Endothelial cell of umbilical vein (primary cell): ENCODE measurements around the gene ZNF611. TPM values are rescaled to one million over a fixed set of nuclear protein-coding genes. Genes with fewer than 3 reads are reported as not detected.
"Not testable (repeated sequence)": the region's sequence is repeated elsewhere in the genome, so short reads cannot be mapped to it uniquely, and the experiment has no call there.

Experiments used
- BruUV-seq: library from RNA; stranded (reverse); fragments of 400-500 nt; replicated peaks from 2 replicates; lab custom pipeline; 2021; lab: Mats Ljungman, UMichigan
- CTCF ChIA-PET: fragments of 300-600, 350-600 bp; sonication (Branson Sonifier 250); formaldehyde crosslinking; loops from one replicate; lab custom pipeline; 2021; ENCODE audit warnings: antibody characterized with exemption, inconsistent platforms; lab: Charles Lee
- POLR2A ChIA-PET: fragments of 300-600, 350-600 bp; sonication (Branson Sonifier 250); formaldehyde crosslinking; loops from one replicate; lab custom pipeline; 2021; ENCODE audit warnings: antibody characterized with exemption, inconsistent platforms; lab: Charles Lee
- DNase-seq: peaks from one replicate; pipeline ENCODE4 v3.0.0-alpha.2; 2011; ENCODE audit warnings: low read depth, low spot score
- FAIRE-seq: peaks from 2 replicates; lab custom pipeline; 2011; peaks lifted over from hg19 to GRCh38; lab: Jason Lieb, UNC
- H2AFZ ChIP-seq: 2 replicates; pipeline ENCODE4 v1.6.0; 2012; ENCODE audit warnings: low read depth, low read length, control low read depth, inconsistent platforms
- H3K27ac ChIP-seq: 2 replicates; pipeline ENCODE4 v1.5.1; 2011; ENCODE audit warnings: low read depth, mild to moderate bottlenecking, control low read depth, low read length, moderate library complexity; ENCODE audit not compliant: insufficient read depth
- H3K27me3 ChIP-seq, 2 experiments: 2 replicates each; pipeline versions ENCODE4 v1.6.0 to v1.6.1; 2011; ENCODE audit warnings: low read length in 2 of 2, mixed read lengths in 1 of 2; ENCODE audit not compliant: control insufficient read depth in 2 of 2, insufficient read depth in 2 of 2
- H3K36me3 ChIP-seq, 2 experiments: 2 replicates in 1 of 2; 3 replicates in 1 of 2; pipeline ENCODE4 v1.5.1; 2011; ENCODE audit warnings: low read length in 2 of 2, mild to moderate bottlenecking in 1 of 2, moderate library complexity in 1 of 2; ENCODE audit not compliant: control insufficient read depth in 2 of 2, insufficient read depth in 2 of 2; ENCODE audit errors: extremely low read depth in 1 of 2
- H3K4me1 ChIP-seq: 3 replicates; pipeline ENCODE4 v1.5.1; 2011; ENCODE audit warnings: mild to moderate bottlenecking, low read length; ENCODE audit not compliant: control insufficient read depth, insufficient read depth; ENCODE audit errors: extremely low read depth
- H3K4me2 ChIP-seq: 2 replicates; pipeline ENCODE4 v1.6.1; 2011; ENCODE audit warnings: low read length, control low read depth, mixed read lengths; ENCODE audit not compliant: insufficient read depth
- H3K4me3 ChIP-seq, 3 experiments: fragments of 200-600 bp in 1 of 3; sonication (generic), shearing (Covaris generic) in 1 of 3; replicated peaks in 1 of 3; 2 replicates each; pipeline ENCODE4 v1.5.1; 2011 to 2016; ENCODE audit warnings: control low read depth in 3 of 3, low read length in 3 of 3, mild to moderate bottlenecking in 2 of 3, inconsistent platforms in 1 of 3, low read depth in 1 of 3, moderate library complexity in 1 of 3; ENCODE audit not compliant: insufficient read depth in 1 of 3
- H3K79me2 ChIP-seq: 2 replicates; pipeline ENCODE4 v1.6.0; 2012; ENCODE audit warnings: low read length, inconsistent platforms; ENCODE audit not compliant: control insufficient read depth, insufficient read depth
- H3K9ac ChIP-seq: replicated peaks from 2 replicates; pipeline ENCODE3; 2011; ENCODE audit warnings: low read length, control low read depth; ENCODE audit not compliant: insufficient read depth; ENCODE audit errors: extremely low read depth
- H3K9me1 ChIP-seq: replicated peaks from 3 replicates; pipeline ENCODE4 v1.6.0; 2011; ENCODE audit warnings: mild to moderate bottlenecking, low read length; ENCODE audit not compliant: control insufficient read depth, insufficient read depth; ENCODE audit errors: extremely low read depth
- H3K9me3 ChIP-seq: replicated peaks from 2 replicates; pipeline ENCODE4 v1.5.1; 2012; ENCODE audit warnings: low read length, inconsistent platforms; ENCODE audit not compliant: control insufficient read depth, insufficient read depth
- H4K20me1 ChIP-seq: replicated peaks from 2 replicates; pipeline ENCODE3; 2011; ENCODE audit warnings: mild to moderate bottlenecking, low read length; ENCODE audit not compliant: control insufficient read depth, insufficient read depth; ENCODE audit errors: extremely low read depth
- FOS ChIP-seq: IDR thresholded peaks from 2 replicates; pipeline ENCODE4 v1.6.1; 2011; ENCODE audit warnings: mild to moderate bottlenecking, low read length, moderate library complexity, borderline replicate concordance; ENCODE audit not compliant: insufficient read depth
- GATA2 ChIP-seq: IDR thresholded peaks from 2 replicates; pipeline ENCODE4 v1.7.0; 2011; ENCODE audit warnings: low read depth, mild to moderate bottlenecking, moderate library complexity, mixed read lengths, low read length; ENCODE audit not compliant: insufficient read length, insufficient read depth
- JUN ChIP-seq: IDR thresholded peaks from 2 replicates; pipeline ENCODE4 v1.6.1; 2011; ENCODE audit warnings: borderline replicate concordance, low read depth; ENCODE audit not compliant: insufficient read length, insufficient read depth
- dilution Hi-C: fragments of 300-500 bp; cut with MboI; formaldehyde crosslinking; loops from one replicate; pipeline ENCODE4 v1.15.0; 2019; ENCODE audit warnings: low sequenced_read_pairs; ENCODE audit not compliant: extremely low pct_ligation_motif_present
- intact Hi-C: fragments of 100-400 bp; cut with micrococcal nuclease; formaldehyde crosslinking; loops from one replicate; pipeline ENCODE4 v1.10.0; 2022
- polyA plus RNA-seq, 4 experiments: library from polyadenylated mRNA; depleted of rRNA in 3 of 4; stranded (reverse) in 3 of 4; unstranded in 1 of 4; fragments of >200 nt; gene quantifications; 2 replicates each; pipeline versions ENCODE4 v1.2.1 to v1.2.3, GENCODE V29; 2011 to 2012; ENCODE audit warnings: missing spikeins in 1 of 4
- total RNA-seq: library from RNA; stranded (reverse); gene quantifications from 2 replicates; pipeline ENCODE4 v1.2.3, GENCODE V29; 2021

ZNF611 gene
- total and polyA plus RNA-seq, 2 donors (not counting 3 experiments of a cell fraction or from before 2014, with no cell fraction given), result 3.1 to 20.0 TPM

DNA sequence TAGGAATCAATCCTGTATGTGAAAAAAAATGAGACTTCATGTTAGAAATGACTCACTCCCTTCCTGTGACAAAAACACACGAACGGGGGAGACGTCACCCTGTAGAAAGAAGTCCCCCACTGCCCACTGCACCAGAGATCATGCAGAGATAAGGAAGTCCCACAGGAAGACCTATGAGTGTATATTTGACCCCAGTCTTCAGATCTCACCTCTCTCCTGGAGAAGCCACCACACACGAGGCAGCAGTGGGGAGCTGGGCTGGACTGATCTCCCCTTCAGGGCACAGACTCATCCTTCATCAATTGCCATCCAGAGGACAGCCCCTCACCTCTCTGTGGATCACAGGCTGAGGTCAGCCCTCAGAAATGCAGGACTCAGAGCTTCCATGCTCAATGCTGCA is 18.9 kb downstream of the ZNF611 start:
- H3K27me3 ChIP-seq, H2AFZ ChIP-seq, H3K36me3 ChIP-seq, BruUV-seq, H3K4me2 ChIP-seq, intact Hi-C loops, H3K9me1 ChIP-seq, H3K4me1 ChIP-seq, H3K9ac ChIP-seq, dilution Hi-C loops, H3K79me2 ChIP-seq, CTCF ChIA-PET, H3K4me3 ChIP-seq, H4K20me1 ChIP-seq, POLR2A ChIA-PET, H3K9me3 ChIP-seq: not testable (repeated sequence)
- peak; percentile 61 for DNase-seq
- peak; percentile 88 for FAIRE-seq
- TF ChIP-seq GATA2, result peak; percentile 95
- peak; percentile 53 for TF ChIP-seq JUN
- peak; percentile 69 for TF ChIP-seq FOS
- peak overlapping the region; percentile 61 for H3K27ac ChIP-seq

DNA sequence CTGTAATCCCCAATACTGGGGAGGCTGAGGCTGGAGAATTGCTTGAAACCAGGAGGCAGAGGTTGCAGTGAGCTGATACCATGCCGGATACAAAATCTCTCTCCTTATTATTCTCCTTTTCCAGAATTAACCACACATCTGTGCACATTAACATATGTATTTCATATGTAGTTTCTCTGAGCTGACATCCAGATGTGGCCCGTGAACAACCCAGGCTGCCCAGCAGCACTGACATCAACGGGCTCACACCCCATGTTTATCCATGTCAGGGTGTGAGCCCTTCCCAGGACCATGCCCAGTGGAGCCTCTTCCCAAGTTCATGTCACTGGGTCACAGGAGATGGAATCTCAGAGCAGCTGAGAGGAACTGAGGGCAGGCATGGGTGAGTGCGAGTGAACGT is 19.5 kb downstream of the ZNF611 start:
- H4K20me1 ChIP-seq, H3K4me1 ChIP-seq, BruUV-seq, H3K9me3 ChIP-seq, POLR2A ChIA-PET, H3K79me2 ChIP-seq, H3K4me2 ChIP-seq, H3K27me3 ChIP-seq, dilution Hi-C loops, intact Hi-C loops, H3K9me1 ChIP-seq, DNase-seq, H3K9ac ChIP-seq, FAIRE-seq, CTCF ChIA-PET, H3K36me3 ChIP-seq, H2AFZ ChIP-seq, H3K4me3 ChIP-seq: not testable (repeated sequence)
- H3K27ac ChIP-seq, result peak overlapping the region; percentile 61

DNA sequence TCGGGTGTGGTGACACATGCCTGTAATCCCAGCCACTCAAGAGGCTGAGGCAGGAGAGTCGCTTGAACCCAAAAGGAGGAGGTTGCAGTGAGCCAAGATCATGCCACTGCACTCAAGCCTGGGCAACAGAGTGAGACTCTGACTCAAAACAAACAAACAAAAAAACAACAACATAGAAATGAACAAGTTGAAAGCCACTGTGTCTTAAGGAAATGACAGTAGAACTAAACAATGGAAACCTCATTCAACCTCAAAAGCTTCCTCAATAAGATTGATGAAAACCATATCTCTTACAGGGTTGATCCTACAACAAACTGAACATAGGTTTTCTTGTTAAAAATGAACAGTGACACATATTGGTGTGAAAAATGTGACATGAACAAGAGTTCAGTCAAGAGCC is 21.8 kb downstream of the ZNF611 start:
- H3K27me3 ChIP-seq, H3K4me2 ChIP-seq, H3K36me3 ChIP-seq, H4K20me1 ChIP-seq, FAIRE-seq, BruUV-seq, H3K9me1 ChIP-seq, H3K4me1 ChIP-seq, H3K79me2 ChIP-seq, H2AFZ ChIP-seq, H3K9me3 ChIP-seq, CTCF ChIA-PET, dilution Hi-C loops, H3K4me3 ChIP-seq, DNase-seq, H3K27ac ChIP-seq, intact Hi-C loops, POLR2A ChIA-PET, H3K9ac ChIP-seq: not testable (repeated sequence)

DNA sequence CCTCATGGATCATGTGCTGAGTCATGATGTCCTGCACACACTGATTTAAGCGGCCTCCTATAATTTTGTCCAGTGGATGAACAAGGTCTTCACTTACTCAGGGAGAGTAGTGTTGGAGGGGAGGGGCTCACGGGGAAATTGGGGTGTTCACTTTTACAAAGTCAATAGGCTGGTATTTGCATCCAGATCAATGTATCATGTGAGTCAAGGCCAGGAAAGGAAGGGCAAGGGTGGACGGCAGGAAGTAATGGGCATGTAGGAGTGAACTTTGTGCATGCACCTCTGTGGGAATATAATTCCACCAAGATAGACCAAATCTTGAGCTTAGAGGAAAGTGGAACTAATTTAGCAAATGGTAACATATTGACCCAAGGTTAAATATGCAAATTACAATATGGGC is 23.2 kb downstream of the ZNF611 start:
- H3K27ac ChIP-seq, H3K4me1 ChIP-seq, POLR2A ChIA-PET, intact Hi-C loops, H3K9me1 ChIP-seq, DNase-seq, CTCF ChIA-PET, BruUV-seq, H2AFZ ChIP-seq, H3K27me3 ChIP-seq, H3K4me2 ChIP-seq, H3K79me2 ChIP-seq, H4K20me1 ChIP-seq, H3K9me3 ChIP-seq, dilution Hi-C loops, H3K36me3 ChIP-seq, H3K4me3 ChIP-seq, H3K9ac ChIP-seq, FAIRE-seq: not testable (repeated sequence)
